SH-SY5Y (cell line): ENCODE data around the gene AOPEP.

Source experiments
- GATA2 ChIP-seq: IDR thresholded peaks from 2 replicates; pipeline ENCODE4 v1.6.1; 2011; ENCODE audit warnings: mild to moderate bottlenecking, low read depth, low read length
- GATA3 ChIP-seq: IDR thresholded peaks from 2 replicates; pipeline ENCODE4 v1.6.1; 2011; ENCODE audit warnings: low read depth, mild to moderate bottlenecking, low read length, moderate library complexity

GRCh38 chr9:94973451-94973941 is 247.0 kb downstream of the AOPEP start:
- no peak for TF ChIP-seq GATA2
- TF ChIP-seq GATA3 = no peak
